Activated gamma-delta T cell (primary cell): ENCODE results near the gene KRTAP10-6.
"Not testable (repeated sequence)": the region's sequence is repeated elsewhere in the genome, so short reads cannot be mapped to it uniquely, and the experiment has no call there.

Experiments
- DNase-seq: peaks from one replicate; lab custom pipeline; 2025; lab: John Stamatoyannopoulos, UW

KRTAP10-6 gene

GRCh38 chr21:44578371-44579055, 13.8 kb downstream of the KRTAP10-6 start:
- DNase-seq, result no peak

- no peak for DNase-seq
Measured at GRCh38 chr21:44576025-44576420, 16.3 kb downstream of the KRTAP10-6 start.

- DNase-seq, result no peak
Measured at GRCh38 chr21:44575307-44576024, 16.8 kb downstream of the KRTAP10-6 start.

GRCh38 chr21:44574457-44575306, 17.6 kb downstream of the KRTAP10-6 start:
- no peak for DNase-seq

GRCh38 chr21:44573630-44574456, 18.5 kb downstream of the KRTAP10-6 start, which contains the start of gene KRTAP10-4:
Gene KRTAP10-4 (plus strand): TSS chr21:44573729. CDS start chr21:44573759, 30 bp downstream.
- not testable (repeated sequence) for DNase-seq

GRCh38 chr21:44572959-44573583, 19.2 kb downstream of the KRTAP10-6 start:
- DNase-seq, result no peak

- DNase-seq, result no peak
Measured at GRCh38 chr21:44571844-44572782, 20.2 kb downstream of the KRTAP10-6 start.

GRCh38 chr21:44571296-44571695, 21.0 kb downstream of the KRTAP10-6 start:
- no peak for DNase-seq

- DNase-seq, result no peak
Measured at GRCh38 chr21:44569861-44570517, 22.3 kb downstream of the KRTAP10-6 start.

- no peak for DNase-seq
Measured at GRCh38 chr21:44568667-44569556, 23.4 kb downstream of the KRTAP10-6 start.

- DNase-seq, result no peak
Measured at GRCh38 chr21:44568261-44568660, 24.0 kb downstream of the KRTAP10-6 start.

GRCh38 chr21:44567481-44568171, 24.7 kb downstream of the KRTAP10-6 start:
- no peak for DNase-seq

- DNase-seq, result no peak
Measured at GRCh38 chr21:44566403-44566802, 25.9 kb downstream of the KRTAP10-6 start.

- no peak for DNase-seq
Measured at GRCh38 chr21:44564886-44565598, 27.3 kb downstream of the KRTAP10-6 start.

GRCh38 chr21:44564099-44564498, 28.2 kb downstream of the KRTAP10-6 start:
- DNase-seq, result no peak

- no peak for DNase-seq
Measured at GRCh38 chr21:44558695-44559094, 33.6 kb downstream of the KRTAP10-6 start, which contains the start of gene KRTAP10-3. Gene KRTAP10-3 (minus strand): TSS chr21:44558795. CDS start chr21:44558715, 80 bp downstream.

GRCh38 chr21:44558329-44558675, 34.0 kb downstream of the KRTAP10-6 start:
- not testable (repeated sequence) for DNase-seq
